Epithelial cell of esophagus (primary cell): ENCODE results near the gene HEXIM1.

Experiments
- DNase-seq: peaks from one replicate; pipeline ENCODE4 v3.0.0; 2010; ENCODE audit warnings: low read depth
- H3K4me3 ChIP-seq: 2 replicates; pipeline ENCODE4 v1.5.1; 2011; ENCODE audit warnings: mild to moderate bottlenecking, low read length, control low read depth
- CTCF ChIP-seq: IDR thresholded peaks from 2 replicates; pipeline ENCODE4 v1.5.1; 2011; ENCODE audit warnings: low read depth, mild to moderate bottlenecking, low read length, control low read depth, inconsistent platforms; ENCODE audit not compliant: insufficient read depth; ENCODE audit errors: missing control alignments

HEXIM1 gene

GRCh38 chr17:45130681-45131615, 17.3 kb upstream of the HEXIM1 start:
- no peak for TF ChIP-seq CTCF
- DNase-seq: peak; percentile 21
- peak overlapping the region; percentile 88 for H3K4me3 ChIP-seq

- peak; percentile 61 for DNase-seq
- peak overlapping the region; percentile 88 for H3K4me3 ChIP-seq
- peak; percentile 71 for TF ChIP-seq CTCF
Observed at GRCh38 chr17:45131616-45132319, 16.5 kb upstream of the HEXIM1 start.

- peak within 1 kb of the TSS; percentile 88 for H3K4me3 ChIP-seq
- no peak for TF ChIP-seq CTCF
- DNase-seq: no peak
Observed at GRCh38 chr17:45132320-45132571, 16.0 kb upstream of the HEXIM1 start, which contains the start of gene PLCD3. Gene PLCD3, minus strand, starts transcription at chr17:45132515. Its CDS starts 105 bp downstream, at chr17:45132410.

- DNase-seq: peak; percentile 85
- H3K4me3 ChIP-seq: peak overlapping the region; percentile 88
- TF ChIP-seq CTCF: peak; percentile 86
Observed at GRCh38 chr17:45132572-45133463, 15.5 kb upstream of the HEXIM1 start.

GRCh38 chr17:45135192-45135977, 12.9 kb upstream of the HEXIM1 start, which contains the start of gene ACBD4:
Gene ACBD4, plus strand, starts transcription at chr17:45135687. Its CDS starts 458 bp downstream, at chr17:45136145.
- TF ChIP-seq CTCF: peak; percentile 100
- H3K4me3 ChIP-seq: peak within 1 kb of the TSS; percentile 66
- peak; percentile 96 for DNase-seq
